H54 (cell line): ENCODE measurements around the gene ZDHHC17.

Experiments used
- DNase-seq: peaks from one replicate; pipeline ENCODE4 v3.0.0; 2011; ENCODE audit warnings: low spot score, mixed read lengths; ENCODE audit not compliant: insufficient read length
- FAIRE-seq: peaks from 3 replicates; lab custom pipeline; 2011; peaks lifted over from hg19 to GRCh38; lab: Jason Lieb, UNC
- POLR2A ChIP-seq: IDR thresholded peaks from 2 replicates; pipeline ENCODE4 v1.6.1; 2011; ENCODE audit warnings: low read depth, mild to moderate bottlenecking, low read length

ZDHHC17 gene

GRCh38 chr12:76813265-76813664 is 49.4 kb downstream of the ZDHHC17 start:
- DNase-seq: no peak
- no peak for FAIRE-seq
- no peak for TF ChIP-seq POLR2A

DNA sequence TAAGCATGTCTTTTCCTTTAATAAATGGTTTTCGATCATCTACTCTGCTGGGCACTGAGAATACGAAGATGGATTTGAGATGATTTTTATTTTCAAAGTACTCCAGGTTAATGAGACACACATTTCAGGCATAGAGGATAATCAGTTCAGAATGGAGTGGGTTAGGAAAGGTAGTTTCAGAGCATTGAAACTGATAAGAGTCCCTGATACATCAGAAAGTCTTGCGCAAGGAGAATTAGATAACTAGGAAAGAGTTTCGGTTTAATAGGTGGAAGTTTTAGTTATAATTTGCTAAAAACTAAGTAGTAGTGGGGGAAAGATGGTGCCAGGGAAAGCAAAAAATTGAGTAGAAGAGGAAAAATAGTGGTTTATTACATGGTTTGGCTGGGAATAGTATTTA is 50.1 kb downstream of the ZDHHC17 start:
- DNase-seq (no peak), FAIRE-seq (no peak)
- no peak for TF ChIP-seq POLR2A

GRCh38 chr12:76820888-76821482 is 57.1 kb downstream of the ZDHHC17 start:
- no peak for TF ChIP-seq POLR2A
- FAIRE-seq (peak; percentile 65), DNase-seq (peak; percentile 4)

DNA sequence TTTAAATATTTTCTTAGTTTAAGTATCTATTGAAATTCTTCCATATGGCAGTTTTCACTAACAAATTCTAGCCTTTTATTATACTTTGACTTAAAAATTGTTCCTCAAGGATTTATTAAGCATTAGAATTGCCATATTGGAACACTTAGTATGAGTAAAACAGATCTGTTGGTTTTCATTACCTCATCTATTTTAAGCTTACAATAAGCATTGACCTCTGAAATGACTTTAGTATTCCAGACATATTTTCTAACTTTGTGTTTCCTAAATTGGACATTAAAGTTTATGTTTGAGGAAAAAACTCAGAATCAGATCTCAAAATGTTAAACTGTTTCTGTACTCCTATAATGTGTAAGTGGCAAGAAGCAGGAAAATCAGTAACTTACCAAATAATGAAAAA is 66.5 kb downstream of the ZDHHC17 start:
- DNase-seq (no peak), FAIRE-seq (peak; percentile 76)
- no peak for TF ChIP-seq POLR2A

DNA sequence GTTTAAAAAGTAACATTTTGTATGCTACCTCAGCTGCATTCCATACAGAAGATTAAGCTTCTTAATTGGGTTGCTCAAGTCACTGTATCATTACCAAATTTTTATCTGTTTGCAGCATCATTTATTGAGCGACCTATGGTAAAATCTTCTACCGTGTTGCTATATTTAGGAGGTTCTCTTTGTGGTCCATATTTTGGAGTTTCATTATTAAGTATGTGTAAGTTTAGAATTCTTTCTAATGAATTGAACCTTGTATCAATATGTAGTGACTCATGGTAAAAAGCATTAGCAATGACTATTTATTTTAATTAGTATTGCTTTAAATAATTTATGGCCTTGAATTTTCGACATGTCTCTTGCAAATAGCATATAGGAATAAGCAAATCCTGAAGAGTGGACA is 72.7 kb downstream of the ZDHHC17 start:
- no peak for FAIRE-seq
- no peak for TF ChIP-seq POLR2A
- no peak for DNase-seq

DNA sequence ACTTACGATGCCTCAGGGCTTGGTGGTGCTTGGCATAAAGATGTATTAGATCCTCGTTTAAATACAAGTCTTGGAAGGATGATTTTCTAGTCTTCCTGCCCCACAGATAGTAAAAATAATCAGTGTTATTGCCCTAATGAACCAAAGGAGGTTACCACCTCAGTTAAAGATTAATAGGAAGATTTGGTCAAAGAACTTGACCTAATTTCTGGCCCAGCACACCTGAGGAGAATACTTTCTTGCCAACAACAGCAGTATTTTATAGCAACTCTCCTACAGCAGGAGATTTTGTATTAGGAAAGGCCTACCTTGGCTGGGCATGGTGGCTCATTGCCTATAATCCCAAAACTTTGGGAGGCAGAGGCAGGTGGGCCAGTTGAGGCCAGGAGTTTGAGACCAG is 83.3 kb downstream of the ZDHHC17 start:
- DNase-seq (no peak), FAIRE-seq (no peak)
- TF ChIP-seq POLR2A: no peak

- DNase-seq: no peak
- FAIRE-seq: no peak
These were observed 84.2 kb downstream of the ZDHHC17 start for GRCh38 chr12:76848132-76848531.

DNA sequence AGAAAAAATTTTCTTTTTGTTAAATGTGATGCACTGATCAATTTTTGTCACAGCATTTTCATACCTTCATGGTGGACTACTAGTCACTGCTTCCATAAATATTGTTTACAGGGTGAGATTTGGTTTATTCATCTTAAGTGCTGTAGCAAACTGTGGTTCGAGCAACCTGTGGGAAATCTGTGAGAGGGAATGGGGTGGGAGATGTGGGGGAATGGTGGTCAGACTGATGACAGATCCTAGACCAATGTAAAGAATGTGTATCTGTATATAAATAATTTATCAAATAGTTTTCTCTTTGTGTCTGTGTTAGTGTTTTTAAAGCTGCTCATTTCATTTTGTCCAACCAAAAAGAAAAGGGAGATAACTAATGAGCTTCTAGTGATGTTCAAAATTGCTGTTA is 88.2 kb downstream of the ZDHHC17 start:
- no peak for DNase-seq
- no peak for FAIRE-seq
- TF ChIP-seq POLR2A: no peak

More at GRCh38 chr12:76848132-76848531, 84.2 kb downstream of the ZDHHC17 start:
- no peak for TF ChIP-seq POLR2A

DNA sequence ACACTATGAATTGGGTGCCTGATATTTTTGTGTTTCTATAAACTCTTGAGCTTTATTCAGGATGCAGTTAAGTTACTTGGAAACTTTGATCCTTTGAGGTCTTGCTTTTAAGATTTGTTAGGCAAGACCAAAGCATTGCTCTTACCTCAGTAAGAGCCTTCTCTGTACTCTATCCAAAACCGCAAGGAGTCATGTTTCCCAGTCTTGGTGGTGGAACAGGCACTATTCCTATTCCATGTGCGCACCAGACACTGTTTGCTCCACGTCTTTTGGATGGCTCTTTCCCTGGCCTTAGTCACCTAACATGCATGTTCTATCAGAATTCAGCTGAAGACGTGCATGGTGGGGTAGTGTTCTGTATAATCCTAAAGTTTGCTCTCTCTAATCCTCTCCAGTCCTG is 91.4 kb downstream of the ZDHHC17 start:
- FAIRE-seq (no peak), DNase-seq (no peak)
- no peak for TF ChIP-seq POLR2A

DNA sequence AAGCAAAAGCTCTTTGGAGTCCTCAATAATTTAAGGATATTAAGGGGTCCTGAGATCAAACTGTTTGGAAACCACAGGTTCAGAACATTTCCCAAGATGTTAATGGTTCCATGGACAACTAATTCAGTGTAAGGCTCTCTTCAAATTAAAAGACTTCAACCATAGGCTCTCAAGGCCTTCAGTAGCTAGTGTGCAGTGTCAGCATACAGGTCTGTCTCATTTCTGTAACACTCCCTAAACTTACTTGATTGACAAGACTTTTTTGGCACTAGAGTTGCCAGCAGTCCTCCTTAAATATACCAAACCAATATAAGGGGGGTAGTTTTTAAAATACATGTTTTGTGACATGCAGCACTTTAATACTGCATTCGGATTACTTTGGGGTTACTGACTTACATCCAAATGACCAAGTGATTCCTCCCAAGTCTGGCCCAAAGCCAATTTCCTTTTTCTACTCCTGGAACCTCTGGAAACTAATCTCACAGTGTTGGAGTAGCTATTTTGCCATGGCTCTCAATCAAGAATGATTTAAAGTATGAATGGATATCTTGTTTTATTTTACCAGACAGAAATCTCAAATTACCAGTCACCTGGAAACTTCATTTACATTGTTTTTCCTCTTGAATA is 92.2 kb downstream of the ZDHHC17 start:
- FAIRE-seq: no peak

DNA sequence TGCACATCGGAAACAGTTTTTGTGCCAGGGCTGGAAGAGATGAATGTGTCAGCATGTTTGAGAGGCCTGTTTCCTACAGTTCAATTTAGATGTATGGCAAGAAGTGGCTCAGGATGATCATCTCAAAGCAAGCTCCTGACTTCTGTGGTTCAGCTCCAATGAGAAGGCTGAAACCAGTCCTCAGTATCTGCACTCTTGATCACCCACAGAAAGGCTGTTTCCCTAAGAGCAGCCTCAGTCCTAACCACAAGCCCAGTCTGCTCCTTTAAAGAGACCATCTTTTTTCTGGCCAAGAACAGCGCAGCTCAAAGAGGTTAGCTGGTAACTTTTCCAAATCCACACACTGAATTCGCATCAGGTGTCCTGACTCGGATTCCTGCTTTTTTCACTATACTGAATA is 95.7 kb downstream of the ZDHHC17 start:
- FAIRE-seq (no peak), DNase-seq (no peak)
- TF ChIP-seq POLR2A: no peak

More for the DNA sequence above, 92.2 kb downstream of the ZDHHC17 start:
- no peak for DNase-seq
- no peak for TF ChIP-seq POLR2A

DNA sequence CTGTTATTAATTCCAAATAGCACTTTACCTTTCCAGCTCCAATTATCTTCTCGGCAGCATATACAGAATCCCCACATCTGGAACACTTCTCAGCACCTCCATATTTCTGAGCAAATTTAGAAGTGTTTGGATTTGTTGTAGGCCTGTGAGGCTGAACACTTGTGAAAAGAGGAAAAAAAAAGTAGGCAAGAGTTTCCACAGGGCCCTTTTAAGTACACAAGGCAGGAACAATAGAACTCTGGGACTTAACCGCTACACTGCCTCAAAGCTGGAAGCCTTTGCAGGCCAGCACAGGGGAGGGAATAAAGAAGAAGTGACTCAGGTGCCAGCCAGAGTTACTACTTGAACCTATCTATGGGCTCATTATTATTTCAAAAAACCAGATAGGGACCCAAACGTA is 96.3 kb downstream of the ZDHHC17 start:
- TF ChIP-seq POLR2A: no peak
- FAIRE-seq: no peak
- DNase-seq: no peak

DNA sequence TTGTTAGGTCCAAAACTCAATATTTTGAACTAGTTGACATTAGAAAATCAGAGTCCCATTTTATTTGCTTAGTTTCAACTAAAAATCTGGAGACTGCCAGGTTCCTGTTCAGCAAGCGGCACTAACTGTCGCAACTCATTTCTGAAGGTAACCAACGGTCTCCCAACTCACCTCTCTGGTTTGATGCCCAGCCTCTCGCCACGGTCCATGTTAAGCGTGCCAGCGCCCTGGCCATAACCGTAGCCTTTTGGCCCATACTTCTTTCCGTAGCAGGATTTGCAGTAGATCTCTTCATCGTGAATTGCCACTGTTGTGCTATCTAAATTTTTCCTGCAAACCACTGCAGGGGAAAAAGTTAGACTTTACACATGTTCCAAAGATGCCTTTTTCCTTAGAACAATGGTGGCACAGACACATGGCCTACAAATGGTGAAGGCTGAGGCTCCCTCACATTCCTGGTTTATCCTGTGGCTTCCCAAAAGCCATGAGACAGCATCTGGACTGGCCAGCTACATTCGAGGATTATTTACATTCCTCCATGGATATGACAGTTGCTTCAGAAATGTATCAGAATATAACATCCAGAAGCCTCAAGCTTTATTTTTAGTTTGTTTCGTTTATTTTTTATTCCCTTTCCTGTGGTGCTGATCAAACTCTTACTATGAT is 99.2 kb downstream of the ZDHHC17 start:
- no peak for DNase-seq
- FAIRE-seq: no peak
- TF ChIP-seq POLR2A: no peak

GRCh38 chr12:76863837-76864236 is 99.9 kb downstream of the ZDHHC17 start:
- FAIRE-seq (no peak), DNase-seq (no peak)
- TF ChIP-seq POLR2A: no peak
